ENCODE data around the gene EZH1. TPM values are rescaled to one million over a fixed set of nuclear protein-coding genes. Genes with fewer than 3 reads are reported as not detected.

EZH1 gene
- total and polyA plus RNA-seq, 3 donors from 2014 or later: 28.1 to 59.4 (median 53.7) TPM

GRCh38 chr17:42751628-42752027, 6.8 kb upstream of the EZH1 start:
- H3K27me3 ChIP-seq: no peaks in the 10 kb centered on the region
- peaks cover 16% of the 10 kb centered on the region for H3K4me1 ChIP-seq
- no peak overlapping the region for H3K4me3 ChIP-seq
- 84 to 88% methylated on average over 7 of the region's 7 CpGs for WGBS, 2 donors
- intact Hi-C loops (cut with DNase I; ENCODE audit: low total_unique reads): no loop called here
- no peaks in the 10 kb centered on the region for H3K36me3 ChIP-seq (ENCODE audit: low read depth, missing control alignments)
- no peak overlapping the region for H3K27ac ChIP-seq
- DNase-seq: no peak
- no peaks in the 10 kb centered on the region for H3K9me3 ChIP-seq
- no peak for TF ChIP-seq POLR2A (IDR thresholded peaks at IDR 0.05)
- no peak for TF ChIP-seq CTCF (IDR thresholded peaks at IDR 0.05)

DNA sequence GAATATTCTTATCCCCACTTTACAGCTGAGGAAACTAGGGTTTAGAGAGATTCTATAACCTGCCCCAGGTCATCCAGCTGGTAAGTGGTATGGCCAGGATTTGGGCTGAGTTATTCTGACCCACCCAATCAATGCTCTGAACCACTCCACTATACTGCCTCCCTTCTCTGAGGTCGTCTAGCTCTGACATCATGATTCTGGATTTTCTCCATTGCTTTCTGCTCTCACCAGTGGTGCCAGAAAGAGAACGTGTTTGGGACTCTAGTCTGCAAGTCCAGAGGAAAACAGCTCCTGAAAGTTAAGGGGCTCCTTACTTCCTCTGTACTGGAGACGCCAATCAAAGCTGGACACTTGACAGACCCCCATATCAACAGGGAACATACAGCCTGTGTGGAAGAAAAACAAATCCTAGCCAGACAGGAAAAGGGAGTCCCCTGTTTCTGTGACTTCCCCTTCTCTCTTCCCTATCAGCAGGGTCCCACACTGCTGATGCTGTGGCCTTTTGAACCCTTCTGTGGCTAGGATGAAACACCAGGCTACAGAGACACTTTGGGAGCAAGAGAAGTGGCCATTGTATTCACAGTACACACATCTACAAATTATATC, 6.0 kb upstream of the EZH1 start:
- intact Hi-C loops (cut with DNase I; ENCODE audit: low total_unique reads): no loop called here
- Histone ChIP-seq H3K4me1 (peaks cover 16% of the 10 kb centered on the region), H3K27me3 (no peaks in the 10 kb centered on the region), H3K9me3 (no peaks in the 10 kb centered on the region), H3K4me3 (no peak overlapping the region), H3K27ac (peak overlapping the region in 1 of 2 donors; percentile 25), H3K36me3 (ENCODE audit: low read depth, missing control alignments) (no peaks in the 10 kb centered on the region)
- TF ChIP-seq CTCF (IDR thresholded peaks at IDR 0.05) (no peak), POLR2A (IDR thresholded peaks at IDR 0.05) (no peak)
- DNase-seq: no peak
- 37 to 57% methylated on average over 3 of the region's 3 CpGs for WGBS, 2 donors

DNA sequence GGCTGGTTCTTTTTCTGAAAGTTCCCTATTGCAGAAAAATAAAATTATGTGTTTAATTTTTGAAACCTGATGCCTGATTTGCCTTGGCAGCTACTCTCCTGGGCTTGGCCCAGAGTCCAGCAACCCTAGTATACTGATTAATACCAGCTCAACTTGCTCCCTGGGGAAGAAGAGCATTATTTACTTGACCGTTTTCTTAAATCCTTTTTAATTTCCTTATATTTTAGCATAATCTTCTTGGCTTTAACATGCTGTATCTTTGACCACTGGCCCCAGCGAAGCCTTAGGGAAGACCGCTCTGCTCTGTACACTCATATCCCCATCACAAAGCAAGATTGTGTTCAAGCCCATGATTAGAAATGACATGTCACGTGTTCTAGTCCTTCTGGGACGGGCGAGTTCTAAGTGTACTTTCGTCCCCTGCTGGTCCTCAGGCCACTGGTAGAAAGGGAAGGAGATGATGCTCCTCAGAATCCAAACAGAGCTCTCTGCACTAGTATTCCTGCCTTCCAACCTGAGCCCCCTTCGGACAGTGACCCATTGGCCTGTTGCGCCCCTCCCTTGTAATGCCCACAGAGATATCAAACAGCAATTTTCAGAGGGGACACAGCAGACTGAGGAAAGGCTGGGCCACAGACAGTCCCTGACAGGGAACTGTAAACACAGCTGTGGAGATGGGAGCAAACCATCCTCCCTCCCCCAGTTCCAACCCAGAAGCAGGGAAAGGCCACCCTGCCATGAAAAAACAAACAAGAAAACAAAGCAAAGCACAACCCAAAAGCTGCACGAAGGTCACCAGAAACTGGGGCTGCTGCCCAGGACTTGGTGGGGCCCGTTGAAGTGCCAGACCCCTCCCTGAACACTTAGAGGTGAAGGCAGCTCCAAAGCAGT, 4.3 kb upstream of the EZH1 start:
- DNase-seq: no peak

DNA sequence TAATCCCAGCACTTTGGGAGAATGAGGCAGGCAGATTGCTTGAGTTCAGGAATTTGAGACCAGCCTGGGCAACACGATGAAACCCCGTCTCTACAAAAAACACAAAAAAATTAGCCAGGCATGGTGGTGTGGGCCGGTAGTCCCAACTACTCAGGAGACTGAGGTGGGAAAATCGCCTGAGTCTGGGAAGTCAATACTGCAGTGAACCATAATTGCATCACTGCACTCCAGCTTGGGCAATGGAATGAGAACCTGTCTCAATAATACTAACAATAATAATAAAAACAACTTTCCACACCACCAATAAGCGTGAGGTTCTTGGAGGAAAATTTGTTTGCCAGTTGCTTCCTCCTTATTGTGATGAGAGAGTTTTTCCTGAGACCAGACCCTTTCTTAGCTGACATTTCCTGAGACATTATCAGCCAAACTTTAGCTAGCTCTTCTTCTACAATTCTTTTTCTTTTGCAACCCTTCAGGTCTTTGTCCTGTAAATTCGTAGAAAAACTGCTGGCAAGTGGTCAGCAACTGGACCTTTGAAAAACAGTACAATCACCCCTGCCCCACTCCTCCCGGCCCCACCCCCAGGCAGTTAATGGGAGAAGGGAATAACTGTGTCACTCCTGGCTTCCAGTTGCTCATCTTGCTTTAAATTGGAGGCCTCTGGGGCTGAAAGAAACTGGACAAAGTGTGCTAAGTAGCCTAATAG, 3.5 kb upstream of the EZH1 start:
- peak; percentile 58 for DNase-seq
- intact Hi-C loops (cut with DNase I; ENCODE audit: low total_unique reads): no loop called here
- H3K36me3 ChIP-seq (ENCODE audit: low read depth, missing control alignments): no peaks in the 10 kb centered on the region
- no peaks in the 10 kb centered on the region for H3K9me3 ChIP-seq
- no peak for TF ChIP-seq CTCF (IDR thresholded peaks at IDR 0.05)
- TF ChIP-seq POLR2A (IDR thresholded peaks at IDR 0.05): no peak
- H3K4me3 ChIP-seq: no peak overlapping the region
- H3K27me3 ChIP-seq: no peaks in the 10 kb centered on the region
- peaks cover 24% of the 10 kb centered on the region for H3K4me1 ChIP-seq
- H3K27ac ChIP-seq: peak overlapping the region; percentile 52 to 71
- 49 to 58% methylated on average over 7 of the region's 7 CpGs for WGBS, 2 donors

More for the DNA sequence above, 4.3 kb upstream of the EZH1 start:
- no peaks in the 10 kb centered on the region for H3K9me3 ChIP-seq
- H3K27me3 ChIP-seq: no peaks in the 10 kb centered on the region
- peaks cover 16% of the 10 kb centered on the region for H3K4me1 ChIP-seq
- intact Hi-C loops (cut with DNase I; ENCODE audit: low total_unique reads): no loop called here
- 51 to 52% methylated on average over 11 of the region's 11 CpGs for WGBS, 2 donors
- no peak for TF ChIP-seq CTCF (IDR thresholded peaks at IDR 0.05)
- TF ChIP-seq POLR2A (IDR thresholded peaks at IDR 0.05): no peak
- H3K36me3 ChIP-seq (ENCODE audit: low read depth, missing control alignments): no peaks in the 10 kb centered on the region
- H3K27ac ChIP-seq: peak overlapping the region; percentile 52 to 71
- H3K4me3 ChIP-seq: no peak overlapping the region

All from testis (tissue), 3 donors.